GM21576 (cell line): ENCODE data around the gene DUOX1.

Source experiments
- ATAC-seq: cut with Tn5 transposase; IDR thresholded peaks from one replicate; pipeline ENCODE4 v1.9.1; 2021; ENCODE audit warnings: mild to moderate bottlenecking, moderate library complexity; ENCODE audit not compliant: unreplicated experiment

The DUOX1 gene

DNA sequence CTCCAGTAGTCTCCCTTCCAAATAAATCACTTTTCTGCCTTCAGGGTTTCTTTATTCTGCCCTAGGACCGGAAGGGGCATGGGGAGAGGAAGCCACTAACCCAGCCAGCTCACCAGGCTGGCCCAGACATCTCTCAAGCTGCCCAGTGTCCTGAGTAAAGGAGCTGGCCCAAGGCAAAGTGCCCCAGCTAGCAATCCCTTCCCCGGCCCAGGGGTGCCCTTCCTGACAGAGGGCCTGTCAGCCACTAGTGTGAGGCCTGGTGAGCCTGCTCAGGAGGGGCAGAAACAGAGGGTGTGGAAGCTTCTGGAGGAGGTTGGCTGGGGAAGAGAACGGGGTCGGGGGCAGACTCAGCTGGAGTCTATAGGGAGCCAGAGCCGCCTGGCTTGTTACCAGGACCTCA is 35.7 kb downstream of the DUOX1 start:
- ATAC-seq = no peak

DNA sequence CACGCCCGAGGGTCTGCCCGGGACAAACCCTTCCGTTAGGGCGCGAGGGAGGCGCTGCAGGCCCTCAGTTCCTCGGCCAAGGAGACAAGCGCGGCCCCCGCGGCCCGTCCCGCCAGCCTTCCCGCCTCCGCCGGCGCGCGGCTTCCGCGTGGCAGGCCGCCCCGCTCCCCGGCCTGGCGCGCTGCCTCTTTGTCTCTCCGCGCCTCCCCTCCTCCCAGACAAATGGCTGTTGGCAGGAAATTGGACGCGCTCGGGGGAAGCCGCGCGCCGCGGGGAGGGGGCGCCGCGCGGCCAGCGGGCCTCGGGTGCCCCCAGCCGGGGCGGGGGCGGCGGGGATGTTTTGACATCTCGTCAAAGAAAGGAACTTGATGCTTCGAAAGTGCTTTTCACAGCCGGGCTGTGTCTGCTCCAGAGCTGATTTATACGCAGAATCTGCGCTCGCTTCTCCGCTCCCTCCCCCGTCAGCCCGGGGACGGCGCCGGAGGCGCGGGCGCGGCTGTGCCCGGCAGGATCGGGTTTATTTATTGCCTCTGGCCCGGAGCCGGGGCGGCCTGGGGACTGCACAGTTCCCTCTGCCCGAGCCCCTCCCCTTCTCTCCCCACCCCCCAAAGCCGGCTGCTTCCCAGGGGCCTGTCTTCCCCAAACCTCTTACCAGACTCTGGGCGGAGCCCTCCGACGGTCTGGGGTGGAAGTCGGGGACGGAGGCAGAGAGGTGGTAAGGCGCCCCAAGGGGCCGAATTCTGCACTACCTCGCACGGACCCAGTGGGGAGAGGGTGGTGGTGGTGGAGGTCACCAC is 37.2 kb downstream of the DUOX1 start:
- ATAC-seq = peak; percentile 91

DNA sequence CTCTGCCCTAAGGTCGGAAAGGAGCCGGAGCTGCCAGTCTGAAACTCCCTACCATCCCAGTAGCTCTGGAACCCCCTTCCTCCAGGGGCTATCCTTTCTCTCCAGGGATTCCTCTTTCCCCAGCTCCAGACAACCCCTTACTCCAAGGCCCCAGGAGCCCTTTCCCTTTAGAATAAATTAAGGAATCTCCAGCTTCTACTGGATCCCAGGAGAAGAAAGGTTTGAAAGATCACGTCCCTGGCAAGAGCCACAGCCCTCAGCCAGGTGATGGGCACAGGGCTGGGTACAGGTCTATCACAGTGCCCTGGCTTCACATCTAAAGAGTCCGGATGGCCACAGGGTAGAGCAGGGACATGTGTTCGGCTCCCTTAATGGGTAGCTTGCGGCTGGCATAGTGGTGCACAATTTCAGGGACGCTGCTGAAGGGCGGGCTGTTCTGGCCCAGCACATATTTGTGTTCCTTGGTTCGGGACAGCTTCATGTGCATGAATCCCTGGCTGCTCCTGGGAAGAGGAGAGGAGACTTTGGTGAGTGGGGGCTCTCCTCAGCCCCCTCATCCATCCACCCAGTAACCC is 37.9 kb downstream of the DUOX1 start:
- no peak for ATAC-seq

DNA sequence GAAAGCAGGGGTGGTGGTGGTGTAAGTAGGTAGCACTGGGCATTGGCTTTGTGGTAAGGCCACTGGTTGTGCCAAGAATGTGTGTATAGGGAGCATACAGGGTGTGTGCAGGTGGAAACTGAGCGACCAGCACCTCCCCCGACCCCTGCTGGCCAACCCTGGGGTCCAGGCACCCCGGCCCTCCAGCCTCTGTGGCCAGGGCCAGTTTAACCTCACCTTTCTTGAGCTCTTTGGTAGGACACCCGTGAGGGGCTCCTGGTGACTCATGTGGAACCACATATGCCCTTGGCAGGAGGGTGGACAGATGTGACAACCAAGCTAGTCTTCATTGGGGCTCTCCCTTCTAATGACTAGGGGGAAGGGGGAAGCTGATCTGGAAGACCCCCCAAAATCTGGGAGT is 38.5 kb downstream of the DUOX1 start:
- ATAC-seq = no peak

DNA sequence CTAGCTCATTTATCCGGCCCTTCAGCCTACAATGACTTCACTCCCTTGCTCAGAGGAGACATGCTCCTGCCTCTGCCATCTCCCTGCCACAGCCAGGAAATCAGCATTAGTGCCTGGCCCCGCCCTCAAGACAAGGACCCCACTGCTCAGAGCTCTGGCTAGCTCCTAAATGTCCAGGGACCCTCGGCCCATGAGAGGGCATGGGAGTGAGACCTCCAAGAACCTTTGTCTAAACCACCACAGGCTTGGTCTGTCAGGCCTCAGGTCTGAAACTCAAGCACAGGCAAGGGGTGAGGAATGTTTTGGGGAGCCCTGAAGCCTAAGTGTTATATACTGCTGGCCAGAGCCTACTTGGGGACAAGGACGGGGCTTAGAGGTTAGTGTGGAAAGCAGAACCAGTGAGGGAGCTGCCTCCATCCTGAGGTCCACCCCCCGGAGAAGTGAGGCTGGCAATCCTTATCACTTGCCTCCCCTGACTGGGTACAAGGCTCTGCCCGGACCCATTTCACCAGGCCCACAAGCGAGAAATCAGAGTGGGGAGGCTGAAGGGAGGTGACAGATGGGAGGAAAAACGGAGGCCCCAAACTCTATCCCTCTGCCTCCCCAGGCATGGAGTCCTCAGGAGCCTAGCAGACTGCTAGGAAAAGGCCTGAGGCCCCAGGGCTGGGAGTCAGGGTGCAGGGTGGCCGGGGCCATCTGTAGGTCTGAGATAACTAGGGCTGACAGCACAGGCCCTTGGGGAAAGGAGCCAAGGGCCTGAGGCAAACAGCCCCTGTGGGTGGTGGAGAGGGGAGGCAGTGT is 39.2 kb downstream of the DUOX1 start:
- ATAC-seq = no peak

DNA sequence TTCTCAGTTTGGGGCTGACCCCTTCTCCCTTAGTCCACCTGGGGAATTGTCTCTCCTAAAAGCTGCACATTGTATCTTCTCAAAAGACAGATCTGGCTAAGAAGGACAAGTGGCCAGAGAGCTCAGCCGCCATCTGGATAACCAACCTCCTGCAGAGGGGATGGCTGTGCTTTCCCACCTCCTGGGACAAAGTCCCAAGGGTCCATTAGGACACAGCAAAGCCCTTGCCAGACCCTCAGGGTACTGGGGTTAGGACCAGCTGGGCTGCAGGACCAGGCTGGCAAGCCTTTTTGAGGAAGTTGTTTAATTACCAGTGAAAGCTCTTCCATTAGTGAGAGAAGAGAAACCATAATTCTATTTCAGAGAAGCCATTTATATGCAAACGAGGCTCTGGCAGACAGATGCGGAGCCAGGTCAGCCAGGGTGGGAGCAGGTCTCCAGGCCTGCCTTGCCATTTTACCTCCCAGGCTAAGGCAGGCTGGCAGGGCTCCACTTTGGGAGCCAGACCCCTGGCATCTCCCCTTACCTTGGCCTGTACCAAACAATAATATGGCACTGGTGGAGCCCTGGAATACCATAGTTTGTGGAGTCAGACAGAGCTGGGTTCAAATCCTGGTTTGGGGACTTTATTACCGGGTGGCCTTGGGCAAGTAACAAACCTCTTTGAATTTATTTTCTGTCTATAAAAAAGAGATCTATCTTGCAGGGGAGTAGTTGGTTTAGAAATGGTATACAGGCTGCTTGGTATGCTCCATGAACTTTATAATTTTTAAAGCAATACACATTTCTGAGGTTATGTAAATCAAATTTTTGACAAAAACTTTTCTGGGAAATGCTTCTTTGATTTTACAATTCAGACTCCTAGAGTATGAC is 40.0 kb downstream of the DUOX1 start:
- ATAC-seq = no peak

DNA sequence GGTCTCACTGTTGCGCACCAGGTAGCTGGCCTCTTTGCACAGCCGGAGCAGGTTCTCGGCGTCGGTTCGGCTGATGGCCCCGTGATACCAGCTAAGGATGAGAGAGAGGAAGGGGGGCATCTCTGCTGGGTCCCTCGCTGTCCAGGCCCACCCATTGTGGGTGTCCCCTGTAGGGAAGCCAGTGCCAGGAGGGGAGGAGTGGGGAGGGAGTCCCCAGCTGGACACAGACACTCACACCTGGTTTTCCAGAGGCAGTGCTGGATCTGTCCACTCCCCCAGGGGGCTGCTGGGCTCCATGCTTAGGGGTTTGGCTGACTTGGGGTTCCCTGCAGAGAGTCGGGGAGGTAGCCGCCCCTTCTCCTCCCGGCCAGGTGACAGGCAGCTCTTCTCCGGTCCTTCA is 42.1 kb downstream of the DUOX1 start:
- ATAC-seq = no peak

DNA sequence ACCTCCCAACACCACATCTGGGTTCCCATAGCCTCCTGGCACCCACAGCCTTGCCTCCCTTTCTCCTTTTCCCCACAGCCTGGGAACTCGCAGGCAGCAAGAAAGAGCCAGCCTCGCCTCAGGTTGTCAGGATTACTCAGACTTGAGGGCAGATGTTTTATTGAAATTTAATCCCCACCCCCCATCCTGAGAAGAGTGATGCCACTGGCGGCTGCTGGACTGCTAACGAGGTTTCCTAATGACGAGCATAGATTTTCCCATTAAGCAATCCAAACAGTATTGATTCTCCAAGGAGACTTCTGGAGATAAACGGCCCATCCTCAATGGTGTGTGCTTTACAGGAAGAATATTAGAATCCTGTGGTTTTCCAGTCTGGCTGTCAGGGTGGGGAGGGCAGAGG is 44.3 kb downstream of the DUOX1 start:
- no peak for ATAC-seq

DNA sequence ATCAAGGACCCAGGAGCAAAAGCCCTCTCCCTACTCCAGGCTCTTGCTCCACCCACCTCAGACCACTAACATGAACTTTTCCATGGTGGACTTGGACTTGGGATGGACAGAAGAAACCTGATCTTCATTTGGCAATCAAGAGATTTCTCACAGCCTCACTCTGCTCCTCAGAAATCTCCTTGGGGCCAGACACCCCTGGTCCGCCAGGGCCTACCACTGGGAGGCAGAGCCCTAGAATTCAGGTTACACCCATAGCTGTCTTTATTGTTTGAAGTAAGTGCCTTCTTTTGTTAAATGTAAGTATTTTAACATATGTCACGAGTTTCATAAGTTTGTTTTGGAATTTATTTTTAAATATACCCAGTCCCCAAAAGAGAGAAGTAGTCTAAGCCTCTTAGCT is 44.8 kb downstream of the DUOX1 start:
- no peak for ATAC-seq

DNA sequence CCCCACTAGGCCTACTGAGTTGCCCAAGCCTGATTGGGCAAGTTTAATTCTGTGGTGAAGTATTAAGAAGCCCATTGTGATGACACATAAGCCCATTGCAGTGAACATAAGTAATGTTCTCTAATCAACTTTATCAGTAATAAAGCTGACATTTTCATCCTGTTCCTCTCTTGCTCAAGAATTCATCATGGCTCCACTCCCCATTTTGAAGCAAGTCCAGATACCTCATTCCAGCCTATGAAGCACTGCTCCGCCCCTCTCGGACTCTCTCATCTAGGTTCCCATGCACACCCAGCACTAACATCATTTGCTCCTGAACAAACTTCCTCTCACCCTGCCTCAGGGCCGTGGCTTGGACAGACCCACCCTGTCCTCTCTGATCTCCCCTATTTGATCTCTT is 47.5 kb downstream of the DUOX1 start:
- ATAC-seq = no peak

DNA sequence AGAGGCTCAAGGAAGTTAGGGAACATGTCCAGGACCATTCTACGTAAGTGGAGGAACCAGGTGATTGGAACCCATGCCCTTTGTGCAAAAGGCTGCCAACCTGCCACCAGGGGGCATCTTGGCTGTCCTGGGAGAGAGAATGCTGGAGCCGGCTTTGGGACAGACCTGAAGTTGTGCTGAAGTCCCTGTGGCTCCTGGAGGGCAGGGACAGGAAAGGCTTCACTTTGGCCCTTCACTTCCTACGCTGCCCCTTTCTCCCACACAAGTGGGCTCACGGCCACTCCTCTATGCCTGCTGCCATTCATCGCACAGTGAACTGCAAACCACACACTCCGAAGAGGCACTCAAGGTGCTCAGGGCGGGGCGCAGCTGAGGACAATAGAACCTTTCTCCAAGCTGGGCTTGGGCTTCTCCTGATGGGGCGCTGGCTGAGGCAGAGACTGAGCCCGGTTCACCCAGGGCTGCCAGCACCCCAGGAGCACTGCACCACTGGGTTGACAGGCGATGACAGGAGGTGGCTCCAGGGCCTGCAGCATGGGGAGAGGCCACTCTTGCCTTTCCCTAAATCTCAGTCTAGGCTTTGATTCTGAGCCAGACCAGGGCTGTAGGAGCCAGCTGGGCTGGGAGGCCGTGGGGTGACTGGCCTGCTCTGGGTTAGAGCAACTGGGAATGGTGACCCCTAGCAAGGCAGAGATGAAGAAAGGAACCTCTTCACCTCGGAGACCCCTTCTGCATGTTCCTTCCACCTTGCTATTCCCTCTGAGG is 49.6 kb downstream of the DUOX1 start:
- no peak for ATAC-seq

DNA sequence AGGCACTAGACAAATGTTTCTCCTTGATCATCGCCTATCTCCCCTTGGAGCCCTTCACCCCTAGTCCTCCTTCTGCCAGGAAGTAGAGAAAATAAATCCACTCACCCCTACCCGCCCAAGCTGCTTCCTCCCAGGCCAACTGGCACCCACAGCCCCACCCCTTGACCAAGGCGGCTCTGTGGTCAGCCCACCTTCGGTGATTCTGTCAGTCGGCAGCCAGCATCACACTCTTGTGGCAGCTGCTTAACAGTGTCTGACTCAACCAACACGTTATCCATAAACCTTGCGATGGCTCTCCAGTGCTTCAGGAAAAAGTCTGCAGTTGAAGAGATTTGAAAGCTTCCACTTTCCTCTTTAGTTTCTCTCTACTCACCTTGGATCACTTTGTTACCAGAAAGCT is 50.4 kb downstream of the DUOX1 start:
- no peak for ATAC-seq

DNA sequence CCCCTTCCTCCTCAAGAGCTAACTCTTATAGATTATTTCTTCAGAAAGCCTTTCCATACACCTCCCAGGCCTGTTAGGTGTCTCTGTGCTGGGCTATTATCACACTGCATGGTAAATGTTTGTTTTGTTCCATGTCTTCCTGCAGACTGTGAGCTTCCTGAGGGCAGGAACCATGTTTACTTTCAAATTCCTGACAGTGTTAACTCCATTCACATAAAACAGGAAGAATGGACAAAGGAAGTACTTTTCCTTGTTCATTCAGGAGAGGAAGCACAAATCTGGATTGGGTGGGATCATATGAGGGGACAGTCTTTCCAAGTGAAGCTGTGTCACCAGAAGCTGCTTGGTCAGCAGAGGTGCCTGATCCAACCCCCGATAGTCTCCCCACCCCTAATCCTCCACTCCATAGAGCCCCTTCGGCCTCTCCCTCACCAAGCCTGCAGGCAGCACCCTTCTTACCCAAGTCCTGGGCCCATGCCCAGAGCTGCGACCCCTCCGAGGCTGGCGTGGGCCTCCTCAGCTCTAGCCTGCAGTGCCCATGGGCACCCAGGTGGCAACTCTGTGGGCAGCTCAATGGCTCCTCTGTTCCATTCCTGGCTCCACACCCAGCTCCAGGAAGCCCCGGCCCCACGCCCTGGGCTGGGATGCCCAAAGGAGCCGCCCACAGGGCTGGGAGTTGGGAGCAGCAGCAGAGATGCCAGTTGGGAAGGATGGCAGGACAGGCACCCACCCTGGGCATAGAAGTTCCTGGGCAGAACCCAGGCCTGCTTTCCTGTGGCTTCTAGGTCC is 51.0 kb downstream of the DUOX1 start:
- no peak for ATAC-seq

DNA sequence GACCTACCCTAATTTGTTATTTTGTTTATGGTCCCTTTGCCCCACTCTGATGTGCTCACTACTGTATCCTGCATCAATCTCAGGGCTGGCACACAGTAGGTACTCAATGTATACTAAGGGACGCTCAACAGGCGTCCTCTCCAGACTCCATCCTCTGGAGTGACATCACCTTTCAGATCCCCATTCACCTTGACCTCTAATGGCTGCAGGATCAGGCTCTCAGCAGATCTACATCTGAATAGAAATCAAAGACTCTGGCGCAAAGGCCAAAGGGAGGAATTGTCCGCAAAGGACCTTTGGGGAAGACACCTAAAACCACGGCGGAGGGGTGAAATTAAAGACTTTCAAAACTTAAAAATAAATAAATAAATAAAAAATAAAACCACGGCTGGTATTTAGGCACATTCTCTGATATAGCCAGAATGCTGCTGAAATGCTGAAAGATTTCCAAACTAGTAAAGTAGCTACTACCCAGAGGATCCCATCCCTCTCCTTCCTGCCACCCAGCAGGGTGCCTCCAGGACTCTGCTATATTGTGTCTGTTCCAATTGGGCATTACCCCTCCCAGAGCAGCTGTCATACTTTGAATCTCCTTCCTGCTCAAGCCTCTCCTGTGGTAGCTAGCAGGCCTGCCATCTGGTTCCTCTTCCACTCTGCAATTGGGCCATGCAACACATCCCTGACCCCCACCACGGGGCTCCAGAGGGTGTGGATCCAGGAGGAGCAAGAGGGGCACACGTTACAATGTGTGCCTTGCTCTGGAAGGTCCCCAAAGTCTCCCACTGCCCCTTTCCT is 51.9 kb downstream of the DUOX1 start:
- ATAC-seq = no peak

DNA sequence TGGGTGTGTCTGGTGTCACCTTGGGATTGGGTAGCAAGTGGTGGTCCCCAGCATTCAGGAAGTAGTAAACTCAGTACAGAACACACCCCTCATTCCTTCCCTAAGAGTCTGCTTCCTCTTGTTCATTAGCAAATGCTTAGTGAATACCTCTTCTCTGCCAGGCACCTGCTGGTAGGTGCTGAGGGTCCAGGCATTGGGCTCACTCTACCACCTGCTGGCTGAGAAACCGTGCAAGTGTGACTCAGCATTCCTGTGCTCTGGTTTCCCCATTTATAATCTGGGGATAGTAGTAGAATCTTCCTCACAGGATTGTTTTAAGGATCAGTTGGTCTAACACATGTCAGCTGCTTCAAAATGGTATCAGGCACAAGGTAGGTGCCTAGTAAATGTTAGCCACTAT is 53.2 kb downstream of the DUOX1 start:
- no peak for ATAC-seq

DNA sequence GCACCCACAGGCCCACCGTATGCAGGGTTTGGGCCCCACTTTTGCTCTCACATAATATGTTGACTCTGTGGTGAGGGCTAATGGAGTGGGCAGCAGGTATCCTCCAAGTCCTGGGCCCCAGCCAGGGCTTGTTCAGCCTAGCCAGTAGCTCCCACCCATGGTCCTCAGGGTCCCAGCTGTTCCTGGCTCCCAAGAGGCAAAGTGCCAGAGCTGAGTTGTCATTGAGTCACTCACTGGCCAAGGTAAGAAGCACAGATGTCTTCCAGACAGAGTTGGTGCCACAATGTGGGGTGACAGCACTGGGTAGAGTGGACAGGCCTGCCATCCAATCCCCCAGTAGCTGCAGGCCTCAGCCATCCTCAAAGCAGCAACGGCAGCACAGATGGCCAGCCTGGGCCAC is 53.7 kb downstream of the DUOX1 start:
- no peak for ATAC-seq

DNA sequence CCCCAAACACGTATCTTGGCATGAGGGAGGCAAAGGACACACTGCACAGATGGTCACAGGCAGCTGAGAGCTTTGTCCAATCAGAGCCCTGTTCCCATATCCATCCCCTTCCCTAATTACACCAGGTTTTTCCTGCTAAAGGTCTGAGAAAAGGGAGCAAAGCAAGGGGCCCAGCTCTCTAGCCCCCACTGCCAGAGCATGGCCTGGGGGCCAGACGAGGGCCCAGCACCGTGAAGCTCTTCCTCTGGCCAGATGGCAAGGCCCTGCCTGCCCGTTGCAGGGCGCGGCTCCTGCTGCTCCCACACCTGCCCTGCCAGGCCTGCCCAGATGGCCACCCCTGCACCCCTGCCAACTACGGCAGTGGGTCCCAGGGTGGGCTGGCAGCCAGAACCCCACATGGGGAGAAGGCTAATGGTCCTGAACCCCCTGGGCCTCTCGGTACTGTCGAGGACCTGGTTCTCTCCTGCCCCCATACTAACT is 54.8 kb downstream of the DUOX1 start:
- ATAC-seq = no peak

DNA sequence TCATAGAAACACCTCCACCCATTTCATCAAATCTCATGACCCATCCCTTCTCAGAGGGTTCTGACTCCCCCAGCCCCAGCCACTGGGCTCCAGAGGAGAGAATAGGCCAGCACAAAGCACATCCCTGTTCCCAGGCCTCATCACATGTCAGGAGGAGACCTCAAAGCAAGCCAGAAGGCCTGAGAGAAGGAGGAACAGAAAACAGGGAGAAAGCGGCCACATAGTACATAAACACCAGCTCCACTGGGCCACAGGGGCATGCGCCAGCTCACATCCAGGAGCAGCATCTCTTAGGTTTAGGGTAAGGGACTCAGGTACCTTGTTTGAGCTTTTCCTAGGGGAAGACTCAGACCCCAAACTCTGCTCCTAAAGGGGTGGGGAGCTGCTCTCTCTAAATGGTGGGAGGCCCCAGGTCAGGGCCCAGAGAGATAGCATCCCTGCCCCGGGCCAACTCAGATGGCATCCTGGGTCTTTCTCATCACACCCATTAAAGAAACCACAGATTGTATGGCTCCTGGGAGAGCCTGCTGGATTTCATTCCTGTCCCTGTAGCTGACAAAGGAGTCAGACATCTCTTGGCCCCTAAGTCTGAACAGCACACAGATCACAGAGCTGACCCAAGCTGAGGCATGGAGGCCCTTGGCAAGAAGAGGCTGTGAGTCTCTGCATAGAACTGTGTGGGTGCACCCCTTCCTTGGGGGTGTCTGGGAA is 55.4 kb downstream of the DUOX1 start:
- ATAC-seq = no peak
